Heart left ventricle (tissue), 16 donors: ENCODE data around the gene ARAP1. TPM values are rescaled to one million over a fixed set of nuclear protein-coding genes. Genes with fewer than 3 reads are reported as not detected.

ENCODE experiments used
- ATAC-seq, 4 donors: fragments of 200-7000 bp; cut with Tn5 transposase; one replicate each; pipeline ENCODE4 v1.9.1; 2020 to 2022; ENCODE audit warnings: moderate library complexity in 4 of 4, mild to moderate bottlenecking in 3 of 4, moderate number of reproducible peaks in 1 of 4
- DNase-seq, 5 donors: peaks; one replicate each; pipeline ENCODE4 v3.0.0-alpha.2; 2020
- H3K27ac ChIP-seq, 12 donors: fragments of 200-600 bp; sonication (generic) in 4 of 12; one replicate each; pipeline versions ENCODE4 v1.5.0 to v1.8.0; 2016 to 2022; ENCODE audit warnings: mild to moderate bottlenecking in 2 of 12
- H3K27me3 ChIP-seq, 9 donors: fragments of 200-600 bp; sonication (generic) in 2 of 9; one replicate each; pipeline versions ENCODE4 v1.5.1 to v1.8.0; 2016 to 2022; ENCODE audit warnings: mild to moderate bottlenecking in 3 of 9
- H3K36me3 ChIP-seq, 9 donors: fragments of 200-600 bp; sonication (generic) in 2 of 9; one replicate each; pipeline versions ENCODE4 v1.5.0 to v1.8.0; 2018 to 2022; ENCODE audit warnings: mild to moderate bottlenecking in 2 of 9
- H3K4me1 ChIP-seq, 12 donors: fragments of 200-600 bp; sonication (generic) in 4 of 12; one replicate each; pipeline versions ENCODE4 v1.5.0 to v1.8.0; 2016 to 2022; ENCODE audit warnings: mild to moderate bottlenecking in 3 of 12
- H3K4me3 ChIP-seq, 12 donors: fragments of 200-600 bp; sonication (generic) in 4 of 12; one replicate each; pipeline versions ENCODE4 v1.5.0 to v1.8.0; 2017 to 2022; ENCODE audit warnings: mild to moderate bottlenecking in 9 of 12, moderate library complexity in 4 of 12
- H3K9me3 ChIP-seq, 12 donors: fragments of 200-600 bp; sonication (generic) in 4 of 12; one replicate each; pipeline versions ENCODE4 v1.5.0 to v1.8.0; 2016 to 2022; ENCODE audit warnings: mild to moderate bottlenecking in 1 of 12
- CTCF ChIP-seq, 12 donors: fragments of 200-600 bp; sonication (generic) in 4 of 12; IDR thresholded peaks; one replicate each; pipeline versions ENCODE4 v1.5.0 to v1.8.0; 2018 to 2022; ENCODE audit warnings: antibody characterized with exemption in 12 of 12, mild to moderate bottlenecking in 5 of 12
- POLR2A ChIP-seq, 2 donors: fragments of 450-650 bp; IDR thresholded peaks; one replicate each; pipeline ENCODE4 v1.6.1; 2017; ENCODE audit warnings: antibody characterized with exemption in 2 of 2, mild to moderate bottlenecking in 2 of 2, moderate library complexity in 2 of 2
- WGBS, 4 donors: extraction: QIAGEN DNeasy Blood & Tissue Kit in 2 of 4; methylation state at CpG; one replicate each; pipeline versions ENCODE4 v1.1.5 to v1.1.7; 2013 to 2018; 5-methylcytosine and 5-hydroxymethylcytosine counted together
- intact Hi-C, 10 donors: fragments of 100-400 bp; cut with DNase I; formaldehyde crosslinking; loops; one replicate each; pipeline versions ENCODE4 v1.11.1 to v1.14.2; 2022
- polyA plus RNA-seq, 2 donors: library from polyadenylated mRNA; stranded (reverse); fragments of 200-250 nt; gene quantifications; one replicate each; pipeline ENCODE4 v1.2.3, GENCODE V29; 2013
- total RNA-seq, 9 donors: library from RNA; depleted of rRNA in 2 of 9; stranded (reverse); fragments of >200 nt in 2 of 9; fragmentation: NEBNext Ultra II Directional in 3 of 9; extraction: Animal tissue kit (Norgen Biotek cat#: 25700) in 3 of 9; gene quantifications; one replicate each; pipeline versions ENCODE4 v1.1.0 to v1.2.4, GENCODE V29; 2016 to 2023
- donor health status: ischemic (EF 13 %, LVEDD 7.1; RV severe dilation, severe dysfunction).
- donor health status: healthy with polysubstance abuse.
- donor health status: DM: no; HTN: yes; CAD: no.
- donor health status: DM: no; HTN: no; CAD: no.
- donor health status: ischemic (EF 25% LVEDD 6.9; RV normal size, moderate dysfunction).
- donor health status: ischemic (EF 25% LVEDD 5.7; RV mildly dilated, moderate dysfunction).
- donor health status: healthy.
- donor health status: DM: yes; HTN: yes; CAD: no.
- donor health status: ischemic (EF 35%, LVEDD 5.7; RV mildly dilated, moderate dysfunction).
- donor health status: nonischemic (EF 11% LVEDD 7.7; RV severe dilation, severe dysfunction).
- donor health status: DM: yes; HTN: yes; CAD: no.
- donor health status: PGD.
- donor health status: ischemic (EF 29% LVEDD 5.4; RV normal size, mild dysfunction).
- donor health status: nonischemic (EF 23%, LVEDD 6.1; RV moderate dilation, normal function).

Gene ARAP1
- total and polyA plus RNA-seq, 11 donors: 35.4 to 116 (median 43.6) TPM

DNA sequence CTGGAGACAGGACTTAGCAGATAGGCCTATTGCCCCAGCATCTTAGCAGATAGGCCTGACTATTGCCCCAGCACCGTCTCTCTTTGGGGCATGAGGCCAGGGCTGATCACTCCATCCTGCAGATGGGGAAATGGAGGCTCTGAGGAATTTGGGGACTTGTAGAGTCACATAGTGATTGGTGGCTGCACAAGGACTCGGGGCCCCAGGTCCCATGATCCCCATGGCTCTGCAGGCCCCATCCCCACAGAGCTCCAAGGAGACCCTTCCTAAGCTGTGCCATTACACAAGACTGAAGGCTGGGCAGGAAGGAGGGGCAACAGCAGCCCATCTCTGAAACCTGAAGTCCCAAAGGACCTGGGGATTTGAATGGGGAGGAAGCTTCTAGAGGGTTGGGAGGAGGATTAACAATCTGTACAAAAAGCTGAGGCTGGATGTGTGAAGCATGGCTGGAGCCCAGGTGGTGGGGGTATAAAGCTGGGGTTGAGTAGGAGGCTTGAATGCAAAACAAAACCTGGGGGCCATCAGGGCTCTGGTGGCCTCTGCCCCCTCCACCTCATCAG lies 1.6 kb downstream of the ARAP1 start:
- ATAC-seq: no peak
- intact Hi-C loops: no loop called here
- H3K27me3 ChIP-seq: no peaks in the 10 kb centered on the region
- DNase-seq: peak in 1 of 5 donors; percentile 20
- WGBS, 4 donors: 73 to 89% (median 81%) methylated on average over 2 of the region's 2 CpGs
- no peaks in the 10 kb centered on the region for H3K9me3 ChIP-seq
- no peak overlapping the region for H3K4me3 ChIP-seq
- H3K36me3 ChIP-seq: no peaks in the 10 kb centered on the region
- TF ChIP-seq CTCF (IDR thresholded peaks at IDR 0.05) (no peak), POLR2A (IDR thresholded peaks at IDR 0.05) (no peak)
- no peak overlapping the region for H3K27ac ChIP-seq
- H3K4me1 ChIP-seq: peaks cover 0 to 30% (median 15%) of the 10 kb centered on the region in 12 donors

- intact Hi-C loops: no loop called here
- no peaks in the 10 kb centered on the region for H3K36me3 ChIP-seq
- no peaks in the 10 kb centered on the region for H3K9me3 ChIP-seq
- H3K27me3 ChIP-seq: no peaks in the 10 kb centered on the region
- H3K4me3 ChIP-seq: no peak overlapping the region
- DNase-seq (peak in 1 of 5 donors; percentile 21), ATAC-seq (no peak)
- 73 to 89% (median 79%) methylated on average over 9 of the region's 9 CpGs for WGBS, 4 donors
- H3K27ac ChIP-seq: no peak overlapping the region
- H3K4me1 ChIP-seq: peaks cover 0 to 30% (median 15%) of the 10 kb centered on the region in 12 donors
- TF ChIP-seq CTCF (IDR thresholded peaks at IDR 0.05) (no peak), POLR2A (IDR thresholded peaks at IDR 0.05) (no peak)
Measured at GRCh38 chr11:72750086-72750485, 2.1 kb downstream of the ARAP1 start.

- TF ChIP-seq POLR2A (IDR thresholded peaks at IDR 0.05) (no peak), CTCF (IDR thresholded peaks at IDR 0.05) (no peak)
- 86 to 97% (median 95%) methylated on average over 6 of the region's 6 CpGs for WGBS, 4 donors
- Histone ChIP-seq H3K36me3 (no peaks in the 10 kb centered on the region), H3K9me3 (no peaks in the 10 kb centered on the region), H3K4me3 (no peak overlapping the region), H3K27me3 (no peaks in the 10 kb centered on the region), H3K27ac (no peak overlapping the region), H3K4me1 (peaks cover 0 to 44% (median 11%) of the 10 kb centered on the region in 12 donors)
- DNase-seq: peak in 1 of 5 donors; percentile 6
- intact Hi-C loops: no loop called here
- no peak for ATAC-seq
Measured at GRCh38 chr11:72747289-72747855, 4.8 kb downstream of the ARAP1 start.

GRCh38 chr11:72746821-72747220 lies 5.4 kb downstream of the ARAP1 start:
- Histone ChIP-seq H3K36me3 (no peaks in the 10 kb centered on the region), H3K4me3 (no peak overlapping the region), H3K27ac (no peak overlapping the region), H3K9me3 (no peaks in the 10 kb centered on the region), H3K4me1 (peaks cover 0 to 50% (median 12%) of the 10 kb centered on the region in 12 donors), H3K27me3 (no peaks in the 10 kb centered on the region)
- no peak for ATAC-seq
- DNase-seq: peak in 1 of 5 donors; percentile 5
- TF ChIP-seq CTCF (IDR thresholded peaks at IDR 0.05) (no peak), POLR2A (IDR thresholded peaks at IDR 0.05) (no peak)
- intact Hi-C loops: no loop called here
- 79 to 100% (median 93%) methylated on average over 1 to 3 of the region's 3 CpGs for WGBS, 4 donors
